RWPE2 (cell line): Measurements from ENCODE around the gene WNT4.

Experiments
- ATAC-seq: fragments of 200-7000 bp; cut with Tn5 transposase; 3 replicates; pipeline ENCODE4 v1.9.1; 2021; ENCODE audit warnings: low read depth
- DNase-seq: peaks from one replicate; pipeline ENCODE4 v3.0.0-alpha.2; 2020; ENCODE audit warnings: low spot score
- H3K27ac ChIP-seq: fragments of 450-650 bp; 2 replicates; pipeline ENCODE4 v1.5.1; 2017; ENCODE audit warnings: mild to moderate bottlenecking; ENCODE audit not compliant: poor library complexity, severe bottlenecking
- H3K27me3 ChIP-seq: fragments of 250-450 bp; sonication (Bioruptor Pico); 2 replicates; pipeline ENCODE4 v1.5.1; 2021; ENCODE audit warnings: mild to moderate bottlenecking, moderate library complexity; ENCODE audit not compliant: insufficient read depth, poor library complexity, severe bottlenecking
- H3K36me3 ChIP-seq: fragments of 250-450 bp; sonication (Bioruptor Pico); 2 replicates; pipeline ENCODE4 v1.5.1; 2020; ENCODE audit warnings: low read depth, mild to moderate bottlenecking, moderate library complexity
- H3K4me1 ChIP-seq: fragments of 250-450 bp; sonication (Bioruptor Pico); 2 replicates; pipeline ENCODE4 v1.5.1; 2021; ENCODE audit warnings: mild to moderate bottlenecking, moderate library complexity; ENCODE audit not compliant: insufficient read depth, poor library complexity, severe bottlenecking
- H3K4me3 ChIP-seq: fragments of 250-450 bp; sonication (Bioruptor Pico); 2 replicates; pipeline ENCODE4 v1.5.1; 2021; ENCODE audit warnings: mild to moderate bottlenecking, moderate library complexity; ENCODE audit not compliant: severe bottlenecking
- H3K9me3 ChIP-seq: fragments of 250-450 bp; sonication (Bioruptor Pico); 2 replicates; pipeline ENCODE4 v1.5.1; 2021; ENCODE audit warnings: mild to moderate bottlenecking, moderate library complexity; ENCODE audit not compliant: severe bottlenecking
- TF ChIP-seq, protein P1 (sequence below): fragments of 450-650 bp; IDR thresholded peaks from one replicate; pipeline ENCODE4 v1.5.1; 2017; ENCODE audit warnings: mild to moderate bottlenecking, moderate library complexity; ENCODE audit not compliant: poor library complexity, severe bottlenecking

Gene WNT4

DNA sequence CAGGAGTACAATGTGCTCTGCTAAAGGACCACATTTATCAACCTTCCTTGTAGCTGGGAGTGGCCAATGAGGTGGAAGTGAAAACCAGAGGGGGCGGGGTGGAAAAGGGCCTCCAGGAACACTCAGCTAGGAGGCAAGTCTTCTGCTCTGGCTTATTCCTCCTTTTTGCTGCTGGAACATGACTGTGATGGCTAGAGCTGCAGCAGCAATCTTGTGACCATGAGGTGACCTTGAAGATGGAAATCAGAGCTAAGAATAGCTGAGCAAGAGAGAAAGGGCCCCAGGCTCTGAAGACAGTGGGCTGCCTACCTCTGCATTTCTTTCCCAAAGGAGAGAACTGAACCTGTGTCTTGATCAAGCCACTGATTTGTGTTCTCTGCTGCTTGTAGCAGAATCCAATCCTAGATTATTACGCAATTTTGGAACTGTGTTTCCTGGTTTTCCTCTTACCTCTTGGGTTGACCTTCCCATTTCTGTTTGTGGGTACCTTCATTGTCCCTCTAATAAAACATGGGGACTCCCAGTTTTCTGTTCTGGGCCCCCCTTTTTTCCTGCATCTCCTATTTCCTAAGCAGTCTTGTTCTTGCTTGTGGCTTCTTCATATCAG lies 36.4 kb upstream of the WNT4 start:
- H3K36me3 ChIP-seq, result no peaks in the 10 kb centered on the region
- peaks cover 6% of the 10 kb centered on the region for H3K27me3 ChIP-seq
- TF ChIP-seq, protein P1, sequence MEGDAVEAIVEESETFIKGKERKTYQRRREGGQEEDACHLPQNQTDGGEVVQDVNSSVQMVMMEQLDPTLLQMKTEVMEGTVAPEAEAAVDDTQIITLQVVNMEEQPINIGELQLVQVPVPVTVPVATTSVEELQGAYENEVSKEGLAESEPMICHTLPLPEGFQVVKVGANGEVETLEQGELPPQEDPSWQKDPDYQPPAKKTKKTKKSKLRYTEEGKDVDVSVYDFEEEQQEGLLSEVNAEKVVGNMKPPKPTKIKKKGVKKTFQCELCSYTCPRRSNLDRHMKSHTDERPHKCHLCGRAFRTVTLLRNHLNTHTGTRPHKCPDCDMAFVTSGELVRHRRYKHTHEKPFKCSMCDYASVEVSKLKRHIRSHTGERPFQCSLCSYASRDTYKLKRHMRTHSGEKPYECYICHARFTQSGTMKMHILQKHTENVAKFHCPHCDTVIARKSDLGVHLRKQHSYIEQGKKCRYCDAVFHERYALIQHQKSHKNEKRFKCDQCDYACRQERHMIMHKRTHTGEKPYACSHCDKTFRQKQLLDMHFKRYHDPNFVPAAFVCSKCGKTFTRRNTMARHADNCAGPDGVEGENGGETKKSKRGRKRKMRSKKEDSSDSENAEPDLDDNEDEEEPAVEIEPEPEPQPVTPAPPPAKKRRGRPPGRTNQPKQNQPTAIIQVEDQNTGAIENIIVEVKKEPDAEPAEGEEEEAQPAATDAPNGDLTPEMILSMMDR, result no peak
- no peak overlapping the region for H3K4me3 ChIP-seq
- no peaks in the 10 kb centered on the region for H3K4me1 ChIP-seq
- ATAC-seq (no peak), DNase-seq (no peak)
- H3K9me3 ChIP-seq, result no peaks in the 10 kb centered on the region
- no peak overlapping the region for H3K27ac ChIP-seq

DNA sequence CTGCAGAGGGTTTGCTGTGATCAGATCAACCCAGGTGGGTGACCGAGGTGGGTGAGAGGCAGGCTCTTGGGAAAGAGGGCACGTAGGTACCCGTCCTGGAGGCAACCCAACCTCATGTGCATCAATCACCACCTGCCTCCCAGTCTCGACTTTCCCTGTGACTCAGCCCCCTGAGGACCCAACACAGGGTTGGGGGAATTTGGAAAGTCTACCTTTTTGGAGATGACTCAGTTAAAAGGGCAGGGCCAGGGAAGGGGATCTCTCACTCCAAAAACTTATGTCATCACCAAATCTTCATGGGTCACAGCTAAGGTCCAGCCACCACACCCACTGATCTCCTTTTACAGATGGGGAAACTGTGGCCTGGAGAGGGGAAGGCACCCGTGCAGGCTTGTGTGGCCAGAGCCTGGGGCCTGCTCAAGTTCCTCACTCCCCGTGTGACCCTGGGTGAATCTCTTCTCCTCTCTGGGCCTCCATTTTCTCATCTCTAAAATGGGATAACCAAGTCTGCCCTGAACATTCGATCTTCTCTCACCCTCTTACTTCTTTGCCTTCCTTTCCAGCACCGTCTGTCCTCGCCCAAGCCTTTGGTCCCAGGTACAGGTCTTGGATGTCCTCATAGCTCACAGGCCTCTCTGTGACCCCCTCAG lies 34.6 kb upstream of the WNT4 start:
- Histone ChIP-seq H3K36me3 (no peaks in the 10 kb centered on the region), H3K4me3 (no peak overlapping the region), H3K27me3 (no peaks in the 10 kb centered on the region), H3K9me3 (no peaks in the 10 kb centered on the region), H3K4me1 (no peaks in the 10 kb centered on the region), H3K27ac (no peak overlapping the region)
- peak; percentile 48; the same call in 2 of the 3 replicates for ATAC-seq
- TF ChIP-seq, protein P1, result no peak
- DNase-seq, result no peak

DNA sequence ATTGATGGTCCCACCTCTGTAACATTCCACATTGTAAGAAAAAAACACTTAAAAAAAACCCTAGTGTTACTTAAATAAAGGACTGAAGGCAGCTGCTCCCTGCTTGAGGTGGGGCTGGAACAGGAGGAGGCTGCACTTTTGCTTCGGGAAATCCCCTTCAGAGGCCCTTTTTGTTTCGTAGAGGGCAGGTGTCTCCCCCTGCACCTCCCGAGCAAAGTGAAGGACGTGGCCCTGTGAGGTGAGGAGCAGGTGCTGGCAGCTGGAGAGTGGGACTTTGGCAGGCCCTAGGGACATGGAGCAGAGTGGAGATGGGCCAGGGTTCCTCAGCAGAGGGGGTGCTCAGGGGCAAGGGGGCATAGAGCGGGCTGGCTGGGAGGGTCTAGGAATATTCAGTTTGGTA lies 33.4 kb upstream of the WNT4 start:
- ATAC-seq (no peak), DNase-seq (no peak)
- Histone ChIP-seq H3K4me3 (no peak overlapping the region), H3K36me3 (no peaks in the 10 kb centered on the region), H3K27me3 (no peaks in the 10 kb centered on the region), H3K4me1 (no peaks in the 10 kb centered on the region), H3K9me3 (no peaks in the 10 kb centered on the region), H3K27ac (no peak overlapping the region)
- TF ChIP-seq, protein P1, result no peak

DNA sequence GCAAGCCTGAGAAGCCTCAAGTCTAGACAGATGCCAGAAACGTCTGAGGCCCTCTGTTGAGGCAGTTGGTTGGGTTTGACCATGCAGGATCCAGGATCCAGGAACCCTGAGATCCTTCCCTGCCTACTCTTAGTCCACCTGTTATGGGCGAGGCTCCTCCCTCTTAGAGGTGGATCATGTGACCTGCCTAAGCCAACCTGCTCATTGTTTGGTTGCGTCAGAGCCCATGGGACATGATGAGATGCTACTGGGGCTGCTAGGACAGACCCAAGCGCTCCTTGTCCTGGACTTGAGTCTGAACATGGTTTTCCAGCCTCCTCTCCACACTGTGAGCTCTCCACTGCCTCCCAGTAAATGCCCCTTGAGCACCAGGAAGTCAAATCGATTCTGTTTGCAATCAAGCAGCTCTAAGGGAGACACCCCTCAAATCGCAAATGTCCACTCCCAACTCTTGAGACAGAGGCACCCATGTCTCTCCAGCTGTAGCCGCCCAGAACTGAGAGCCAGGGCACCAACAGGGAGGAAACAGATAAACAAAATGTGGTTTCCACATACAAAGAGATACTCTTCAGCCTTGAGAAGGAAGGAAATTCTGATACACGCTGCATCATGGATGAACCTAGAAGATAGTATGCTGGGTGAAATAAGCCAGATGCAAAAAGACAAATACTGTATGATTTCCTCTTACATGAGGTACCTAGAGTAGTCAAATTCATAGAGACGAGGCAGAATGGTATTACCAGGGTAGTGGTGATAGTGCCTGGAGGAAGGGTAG lies 31.7 kb upstream of the WNT4 start:
- DNase-seq, result no peak
- no peaks in the 10 kb centered on the region for H3K9me3 ChIP-seq
- no peak overlapping the region for H3K27ac ChIP-seq
- no peak overlapping the region for H3K4me3 ChIP-seq
- no peak for ATAC-seq
- H3K4me1 ChIP-seq, result no peaks in the 10 kb centered on the region
- no peaks in the 10 kb centered on the region for H3K27me3 ChIP-seq
- TF ChIP-seq, protein P1, result no peak
- no peaks in the 10 kb centered on the region for H3K36me3 ChIP-seq
